G401 (cell line): ENCODE results near the gene LRRC73. TPM values are rescaled to one million over a fixed set of nuclear protein-coding genes. Genes with fewer than 3 reads are reported as not detected.
"Not testable (repeated sequence)": the region's sequence is repeated elsewhere in the genome, so short reads cannot be mapped to it uniquely, and the experiment has no call there.

Source experiments
- DNase-seq: peaks from one replicate; pipeline ENCODE4 v3.0.0-alpha.2; 2015; ENCODE audit warnings: low spot score
- in situ Hi-C: cut with HindIII; loops from 2 replicates; pipeline ENCODE4 v1.10.0; 2016; ENCODE audit warnings: low sequenced_read_pairs, mixed read lengths
- total RNA-seq: library from RNA; depleted of rRNA; stranded (reverse); fragments of >200 nt; shearing (Covaris generic); gene quantifications from 2 replicates; pipeline ENCODE4 v1.2.3, GENCODE V29; 2014

Gene LRRC73
- total RNA-seq, 1 experiment from 2014 or later: 0.03 TPM

GRCh38 chr6:43516367-43516696 lies 6.2 kb upstream of the LRRC73 start:
- DNase-seq: no peak
- in situ Hi-C loops: no loop called here

GRCh38 chr6:43515808-43516207 lies 5.7 kb upstream of the LRRC73 start:
- no peak for DNase-seq
- in situ Hi-C loops: no loop called here

- no peak for DNase-seq
- in situ Hi-C loops: no loop called here
Observed at GRCh38 chr6:43511824-43512415, 1.8 kb upstream of the LRRC73 start.

GRCh38 chr6:43510827-43511163 lies 649 bp upstream of the LRRC73 start:
- in situ Hi-C loops: no loop called here
- no peak for DNase-seq

GRCh38 chr6:43509142-43509983 lies 783 bp downstream of the LRRC73 start:
- in situ Hi-C loops: no loop called here
- DNase-seq: no peak

- DNase-seq: no peak
- in situ Hi-C loops: no loop called here
Observed at GRCh38 chr6:43508481-43509141, 1.5 kb downstream of the LRRC73 start.

- in situ Hi-C loops: no loop called here
- peak; percentile 90 for DNase-seq
Observed at GRCh38 chr6:43506667-43507471, 3.3 kb downstream of the LRRC73 start.

GRCh38 chr6:43506171-43506570 lies 4.0 kb downstream of the LRRC73 start:
- in situ Hi-C loops: no loop called here
- DNase-seq: no peak

GRCh38 chr6:43505718-43506117 lies 4.4 kb downstream of the LRRC73 start:
- in situ Hi-C loops: no loop called here
- DNase-seq: no peak

- no peak for DNase-seq
- in situ Hi-C loops: no loop called here
Observed at GRCh38 chr6:43504756-43505593, 5.2 kb downstream of the LRRC73 start.

- DNase-seq: no peak
- in situ Hi-C loops: no loop called here
Observed at GRCh38 chr6:43503443-43503842, 6.7 kb downstream of the LRRC73 start.

- in situ Hi-C loops: no loop called here
Observed at GRCh38 chr6:43502666-43503065, 7.5 kb downstream of the LRRC73 start.

GRCh38 chr6:43500921-43501320 lies 9.2 kb downstream of the LRRC73 start:
- in situ Hi-C loops: no loop called here

More at GRCh38 chr6:43502666-43503065, 7.5 kb downstream of the LRRC73 start:
- no peak for DNase-seq

GRCh38 chr6:43499028-43499815 lies 10.9 kb downstream of the LRRC73 start:
- DNase-seq: no peak
- in situ Hi-C loops: no loop called here

More at GRCh38 chr6:43500921-43501320, 9.2 kb downstream of the LRRC73 start:
- DNase-seq: no peak

GRCh38 chr6:43498291-43498690 lies 11.9 kb downstream of the LRRC73 start:
- DNase-seq, in situ Hi-C loops: not testable (repeated sequence)

- in situ Hi-C loops: no loop called here
- DNase-seq: no peak
Observed at GRCh38 chr6:43497689-43498088, 12.5 kb downstream of the LRRC73 start.

GRCh38 chr6:43497129-43497396 lies 13.1 kb downstream of the LRRC73 start:
- no peak for DNase-seq
- in situ Hi-C loops: no loop called here

- in situ Hi-C loops: no loop called here
- DNase-seq: peak; percentile 75
Observed at GRCh38 chr6:43496370-43497128, 13.6 kb downstream of the LRRC73 start.
